A204.1 (cell line): Measurements from ENCODE around the gene PIM2.
A peak's percentile ranks its signal among the peaks of the same experiment; 100 is the strongest.

Source experiments
- FAIRE-seq: peaks from 2 replicates; lab custom pipeline; 2012; peaks lifted over from hg19 to GRCh38; lab: Jason Lieb, UNC

PIM2 gene

GRCh38 chrX:48935301-48935670, 16.5 kb upstream of the PIM2 start:
- FAIRE-seq, result no peak

GRCh38 chrX:48934581-48935300, 15.9 kb upstream of the PIM2 start:
- FAIRE-seq, result no peak

GRCh38 chrX:48933757-48934156, 14.9 kb upstream of the PIM2 start:
- FAIRE-seq, result no peak

GRCh38 chrX:48927736-48928382, 9.0 kb upstream of the PIM2 start:
- no peak for FAIRE-seq

GRCh38 chrX:48927123-48927522, 8.3 kb upstream of the PIM2 start:
- no peak for FAIRE-seq

GRCh38 chrX:48924270-48924669, 5.4 kb upstream of the PIM2 start:
- no peak for FAIRE-seq

GRCh38 chrX:48923771-48924170, 4.9 kb upstream of the PIM2 start:
- no peak for FAIRE-seq

GRCh38 chrX:48920718-48921104, 1.9 kb upstream of the PIM2 start:
- FAIRE-seq, result no peak

GRCh38 chrX:48919947-48920717, 1.3 kb upstream of the PIM2 start:
- FAIRE-seq, result no peak

- FAIRE-seq, result no peak
These were observed 577 bp upstream of the PIM2 start for GRCh38 chrX:48919360-48919841.

GRCh38 chrX:48918301-48918642, 552 bp downstream of the PIM2 start:
- FAIRE-seq, result no peak

GRCh38 chrX:48917139-48918001, 1.5 kb downstream of the PIM2 start:
- FAIRE-seq, result peak; percentile 79

- FAIRE-seq, result no peak
These were observed 4.0 kb downstream of the PIM2 start for GRCh38 chrX:48914593-48915493.

GRCh38 chrX:48913605-48914366, 5.0 kb downstream of the PIM2 start:
- no peak for FAIRE-seq

- no peak for FAIRE-seq
These were observed 7.2 kb downstream of the PIM2 start, which contains the start of gene SLC35A2 for GRCh38 chrX:48911412-48912182. Gene SLC35A2, minus strand, starts transcription at chrX:48911646. Its CDS starts 10 bp downstream, at chrX:48911636.

GRCh38 chrX:48910926-48911411, 7.9 kb downstream of the PIM2 start:
- FAIRE-seq, result no peak

GRCh38 chrX:48909703-48910294, 9.0 kb downstream of the PIM2 start:
- no peak for FAIRE-seq

- FAIRE-seq, result no peak
These were observed 10.2 kb downstream of the PIM2 start for GRCh38 chrX:48908600-48908999.
